ENCODE data around the gene RASIP1.

- no peak for TF ChIP-seq CTCF (IDR thresholded peaks at IDR 0.05)
- no peak for TF ChIP-seq EHMT2 (IDR thresholded peaks at IDR 0.05; ENCODE audit: low read depth)
- no peak for TF ChIP-seq SMC3 (IDR thresholded peaks at IDR 0.05)
- TF ChIP-seq RAD21 (conservative IDR thresholded peaks at IDR 0.05 in 1 of 2, IDR thresholded peaks at IDR 0.05 in 1 of 2): no peak
- no peak for TF ChIP-seq HOXA7 (CRISPR knock-in tag; IDR thresholded peaks at IDR 0.05)
- TF ChIP-seq ZFP36 (IDR thresholded peaks at IDR 0.05; ENCODE audit: borderline replicate concordance, partially characterized antibody): no peak
- no peak for TF ChIP-seq MAZ (IDR thresholded peaks at IDR 0.05; ENCODE audit: borderline replicate concordance, low read depth, low read length)
- TF ChIP-seq BHLHE40 (IDR thresholded peaks at IDR 0.05; ENCODE audit: low read depth, low read length): no peak
- no peak for TF ChIP-seq POLR2AphosphoS2 (conservative IDR thresholded peaks at IDR 0.05; ENCODE audit: low read length)
- no peak for TF ChIP-seq CBX8 (IDR thresholded peaks at IDR 0.05)
- no peak for TF ChIP-seq SREBF2 (IDR thresholded peaks at IDR 0.05)
Observed at GRCh38 chr19:48777139-48777538, 36.7 kb upstream of the RASIP1 start.
